Right cardiac atrium (tissue), 5 donors: ENCODE measurements around the gene PRCC. TPM values are rescaled to one million over a fixed set of nuclear protein-coding genes. Genes with fewer than 3 reads are reported as not detected.

ENCODE experiments used
- ATAC-seq, 2 donors: fragments of 200-7000 bp; cut with Tn5 transposase; one replicate each; pipeline versions ENCODE4 v1.8.0 to v1.9.1; 2020; ENCODE audit warnings: moderate library complexity in 2 of 2, mild to moderate bottlenecking in 1 of 2
- DNase-seq, 3 donors: peaks; one replicate each; pipeline ENCODE4 v3.0.0-alpha.2; 2020
- H3K27ac ChIP-seq: one replicate; pipeline ENCODE4 v1.5.1; 2013; ENCODE audit warnings: mild to moderate bottlenecking, low read length, control low read depth, moderate library complexity
- H3K27me3 ChIP-seq: one replicate; pipeline ENCODE4 v1.6.1; 2013; ENCODE audit not compliant: control insufficient read depth, insufficient read depth
- H3K4me1 ChIP-seq: one replicate; pipeline ENCODE4 v1.6.1; 2013; ENCODE audit warnings: low read length; ENCODE audit not compliant: control insufficient read depth, insufficient read depth
- H3K4me3 ChIP-seq: one replicate; pipeline ENCODE4 v1.5.1; 2013; ENCODE audit warnings: low read length, control low read depth
- H3K9me3 ChIP-seq: one replicate; pipeline ENCODE4 v1.6.1; 2013; ENCODE audit warnings: low read length; ENCODE audit not compliant: control insufficient read depth
- WGBS: extraction: QIAGEN DNeasy Blood & Tissue Kit; methylation state at CpG from one replicate; pipeline ENCODE4 v1.1.7; 2013; 5-methylcytosine and 5-hydroxymethylcytosine counted together
- intact Hi-C, 4 donors: fragments of 100-400 bp; cut with DNase I; formaldehyde crosslinking; loops; one replicate each; pipeline versions ENCODE4 v1.11.0 to v1.14.0; 2022 to 2023
- polyA plus RNA-seq: library from polyadenylated mRNA; stranded (reverse); fragments of 200-250 nt; gene quantifications from one replicate; pipeline ENCODE4 v1.2.3, GENCODE V29; 2013
- total RNA-seq, 4 donors: library from RNA; stranded (reverse); fragmentation: NEBNext Ultra II Directional; extraction: Animal tissue kit (Norgen Biotek cat#: 25700); gene quantifications; one replicate each; pipeline ENCODE4 v1.2.1, GENCODE V29; 2021
- donor health status: healthy with polysubstance abuse.
- donor health status: DM: no; HTN: yes; CAD: no.
- donor health status: DM: no; HTN: no; CAD: no.
- donor health status: DM: no; HTN: yes; CAD: no; lungs with severe emphysema.
- donor health status: DM: yes; HTN: yes; CAD: no.

PRCC gene
- total and polyA plus RNA-seq, 5 donors, result 36.0 to 47.1 (median 43.2) TPM

GRCh38 chr1:156822680-156823079 is 55.3 kb downstream of the PRCC start:
- intact Hi-C loops, result no loop called here
- ATAC-seq (no peak), DNase-seq (no peak)
- Histone ChIP-seq H3K27me3 (no peaks in the 10 kb centered on the region), H3K4me3 (no peak overlapping the region), H3K27ac (no peak overlapping the region), H3K9me3 (no peaks in the 10 kb centered on the region), H3K4me1 (no peaks in the 10 kb centered on the region)
- 84% methylated on average over 1 of the region's 1 CpG for WGBS

GRCh38 chr1:156823210-156823790 is 56.0 kb downstream of the PRCC start:
- no peaks in the 10 kb centered on the region for H3K9me3 ChIP-seq
- H3K4me3 ChIP-seq, result no peak overlapping the region
- ATAC-seq (no peak), DNase-seq (no peak)
- H3K27me3 ChIP-seq, result no peaks in the 10 kb centered on the region
- WGBS, result 89% methylated on average over 5 of the region's 5 CpGs
- intact Hi-C loops, result no loop called here
- no peak overlapping the region for H3K27ac ChIP-seq
- no peaks in the 10 kb centered on the region for H3K4me1 ChIP-seq

- no peak for ATAC-seq
- WGBS, result 55% methylated on average over 1 of the region's 1 CpG
- Histone ChIP-seq H3K27me3 (no peaks in the 10 kb centered on the region), H3K4me3 (no peak overlapping the region), H3K9me3 (no peaks in the 10 kb centered on the region), H3K4me1 (no peaks in the 10 kb centered on the region), H3K27ac (no peak overlapping the region)
- DNase-seq, result no peak
- intact Hi-C loops, result no loop called here
Measured at GRCh38 chr1:156826630-156827029, 59.3 kb downstream of the PRCC start.

- Histone ChIP-seq H3K27ac (no peak overlapping the region), H3K4me3 (no peak overlapping the region), H3K9me3 (no peaks in the 10 kb centered on the region), H3K4me1 (no peaks in the 10 kb centered on the region), H3K27me3 (no peaks in the 10 kb centered on the region)
- WGBS, result 73% methylated on average over 18 of the region's 18 CpGs
- intact Hi-C loops, result no loop called here
- no peak for DNase-seq
- no peak for ATAC-seq
Measured at GRCh38 chr1:156828400-156829124, 61.2 kb downstream of the PRCC start.

GRCh38 chr1:156832434-156832833 is 65.1 kb downstream of the PRCC start:
- intact Hi-C loops, result no loop called here
- no peak for ATAC-seq
- Histone ChIP-seq H3K9me3 (no peaks in the 10 kb centered on the region), H3K27ac (no peak overlapping the region), H3K4me1 (no peaks in the 10 kb centered on the region), H3K4me3 (no peak overlapping the region), H3K27me3 (no peaks in the 10 kb centered on the region)
- 66% methylated on average over 5 of the region's 5 CpGs for WGBS
- DNase-seq, result no peak

GRCh38 chr1:156833603-156834002 is 66.3 kb downstream of the PRCC start:
- no peak overlapping the region for H3K27ac ChIP-seq
- no peaks in the 10 kb centered on the region for H3K27me3 ChIP-seq
- intact Hi-C loops, result no loop called here
- H3K9me3 ChIP-seq, result no peaks in the 10 kb centered on the region
- H3K4me3 ChIP-seq, result no peak overlapping the region
- no peak for ATAC-seq
- no peaks in the 10 kb centered on the region for H3K4me1 ChIP-seq
- no peak for DNase-seq
- WGBS, result 51% methylated on average over 2 of the region's 2 CpGs

- no peak for DNase-seq
- ATAC-seq, result no peak
- H3K27ac ChIP-seq, result no peak overlapping the region
- intact Hi-C loops, result no loop called here
- H3K4me3 ChIP-seq, result no peak overlapping the region
- no peaks in the 10 kb centered on the region for H3K27me3 ChIP-seq
- no peaks in the 10 kb centered on the region for H3K9me3 ChIP-seq
- no peaks in the 10 kb centered on the region for H3K4me1 ChIP-seq
- WGBS, result 77% methylated on average over 3 of the region's 3 CpGs
Measured at GRCh38 chr1:156834322-156834721, 67.0 kb downstream of the PRCC start.

GRCh38 chr1:156836041-156836654 is 68.8 kb downstream of the PRCC start:
- no peaks in the 10 kb centered on the region for H3K4me1 ChIP-seq
- no peaks in the 10 kb centered on the region for H3K27me3 ChIP-seq
- H3K4me3 ChIP-seq, result no peak overlapping the region
- ATAC-seq (no peak), DNase-seq (no peak)
- intact Hi-C loops, result no loop called here
- H3K27ac ChIP-seq, result no peak overlapping the region
- no peaks in the 10 kb centered on the region for H3K9me3 ChIP-seq
- WGBS, result 68% methylated on average over 5 of the region's 5 CpGs

- 78% methylated on average over 4 of the region's 4 CpGs for WGBS
- Histone ChIP-seq H3K4me1 (no peaks in the 10 kb centered on the region), H3K4me3 (no peak overlapping the region), H3K27ac (no peak overlapping the region), H3K27me3 (no peaks in the 10 kb centered on the region), H3K9me3 (no peaks in the 10 kb centered on the region)
- ATAC-seq (no peak), DNase-seq (no peak)
- intact Hi-C loops, result no loop called here
Measured at GRCh38 chr1:156836892-156837291, 69.6 kb downstream of the PRCC start.

- 31% methylated on average over 7 of the region's 7 CpGs for WGBS
- no peak overlapping the region for H3K27ac ChIP-seq
- intact Hi-C loops, result loop anchor here in 1 of 4 donors (1.0 kb wide), 1 partner anchor 51 kb away; no protein-coding TSS in a partner anchor
- no peaks in the 10 kb centered on the region for H3K27me3 ChIP-seq
- no peaks in the 10 kb centered on the region for H3K4me1 ChIP-seq
- no peak for DNase-seq
- ATAC-seq, result peak; percentile 32 to 37
- H3K9me3 ChIP-seq, result no peaks in the 10 kb centered on the region
- H3K4me3 ChIP-seq, result no peak overlapping the region
Measured at GRCh38 chr1:156838972-156839371, 71.6 kb downstream of the PRCC start.

GRCh38 chr1:156839426-156840109 is 72.2 kb downstream of the PRCC start:
- Histone ChIP-seq H3K27me3 (no peaks in the 10 kb centered on the region), H3K4me1 (no peaks in the 10 kb centered on the region), H3K27ac (no peak overlapping the region), H3K9me3 (no peaks in the 10 kb centered on the region), H3K4me3 (no peak overlapping the region)
- intact Hi-C loops, result loop anchor here in 1 of 4 donors (1.0 kb wide), 1 partner anchor 51 kb away; no protein-coding TSS in a partner anchor
- no peak for ATAC-seq
- DNase-seq, result no peak
- WGBS, result 34% methylated on average over 9 of the region's 9 CpGs
